Ovary (tissue), 9 donors: ENCODE measurements around the gene PLEKHM3. TPM values are rescaled to one million over a fixed set of nuclear protein-coding genes. Genes with fewer than 3 reads are reported as not detected.
"Not testable (repeated sequence)": the region's sequence is repeated elsewhere in the genome, so short reads cannot be mapped to it uniquely, and the experiment has no call there.

Source experiments
- DNase-seq, 5 donors: peaks; one replicate each; pipeline ENCODE4 v3.0.0-alpha.2; 2019 to 2020
- H3K27ac ChIP-seq, 2 donors: fragments of 200-600 bp; one replicate each; pipeline versions ENCODE4 v1.5.1 to v1.8.0; 2019 to 2022
- H3K27me3 ChIP-seq: fragments of 200-600 bp; one replicate; pipeline ENCODE4 v1.8.0; 2022
- H3K36me3 ChIP-seq: fragments of 200-600 bp; sonication (generic); one replicate; pipeline ENCODE4 v1.5.1; 2019
- H3K4me1 ChIP-seq: one replicate; pipeline ENCODE4 v1.8.1; 2013; ENCODE audit warnings: mild to moderate bottlenecking, moderate library complexity; ENCODE audit not compliant: insufficient read depth
- H3K4me3 ChIP-seq: fragments of 200-600 bp; sonication (generic); one replicate; pipeline ENCODE4 v1.5.1; 2017
- H3K9me3 ChIP-seq, 2 donors: fragments of 200-600 bp in 1 of 2; sonication (generic) in 1 of 2; one replicate each; pipeline versions ENCODE4 v1.5.1 to v1.8.1; 2013 to 2019; ENCODE audit warnings: mild to moderate bottlenecking in 1 of 2, moderate library complexity in 1 of 2
- EP300 ChIP-seq: sonication (generic); formaldehyde crosslinking; IDR thresholded peaks from one replicate; pipeline ENCODE4 v1.6.1; 2017; ENCODE audit warnings: antibody characterized with exemption
- POLR2A ChIP-seq: fragments of 450-650 bp; IDR thresholded peaks from one replicate; pipeline ENCODE4 v1.6.1; 2017; ENCODE audit warnings: antibody characterized with exemption, mild to moderate bottlenecking, moderate library complexity
- WGBS, 3 donors: extraction: QIAGEN DNeasy Blood & Tissue Kit in 1 of 3; methylation state at CpG; one replicate each; pipeline versions ENCODE4 v1.1.5 to v1.1.7; 2013 to 2017; 5-methylcytosine and 5-hydroxymethylcytosine counted together
- intact Hi-C, 4 donors: fragments of 100-400 bp; cut with DNase I; formaldehyde crosslinking; loops; one replicate each; pipeline versions ENCODE4 v1.11.0 to v1.15.1; 2022 to 2023
- polyA plus RNA-seq, 2 donors: library from polyadenylated mRNA; stranded (reverse); fragments of 200-250 nt in 1 of 2; fragments of 350-450 nt in 1 of 2; fragmentation: Illumina TruSeq in 1 of 2; extraction: RNeasy Lipid Tissue Mini Kit (QIAGEN cat#74804) in 1 of 2; gene quantifications; one replicate each; pipeline ENCODE4 v1.2.3, GENCODE V29; 2013 to 2014
- total RNA-seq, 7 donors: library from RNA; depleted of rRNA in 2 of 7; stranded (reverse); fragments of >200 nt in 2 of 7; fragmentation: NEBNext Ultra II Directional in 3 of 7; extraction: Animal tissue kit (Norgen Biotek cat#: 25700) in 3 of 7; gene quantifications; one replicate each; pipeline versions ENCODE4 v1.1.0 to v1.2.4, GENCODE V29; 2016 to 2023
- TF ChIP-seq, protein P1 (sequence below), 3 donors: fragments of 450-650 bp in 2 of 3; fragments of 200-600 bp in 1 of 3; IDR thresholded peaks; one replicate each; pipeline versions ENCODE4 v1.5.1 to v1.8.0; 2016 to 2022; ENCODE audit warnings: antibody characterized with exemption in 3 of 3, mild to moderate bottlenecking in 1 of 3
- donor health status: DM: no; HTN: no; CAD: no; lungs with moderate emphysema.
- donor health status: DM: no; HTN: no; CAD: no.
- donor health status: Bipolar disorder and iron deficiency.
- donor health status: DM: yes; HTN: yes; CAD: no.
- donor health status: DM: no; HTN: no; CAD: no.
- donor health status: DM: yes; HTN: yes; CAD: no.

Gene PLEKHM3
- total and polyA plus RNA-seq, 9 donors, result 6.5 to 26.1 (median 14.3) TPM

DNA sequence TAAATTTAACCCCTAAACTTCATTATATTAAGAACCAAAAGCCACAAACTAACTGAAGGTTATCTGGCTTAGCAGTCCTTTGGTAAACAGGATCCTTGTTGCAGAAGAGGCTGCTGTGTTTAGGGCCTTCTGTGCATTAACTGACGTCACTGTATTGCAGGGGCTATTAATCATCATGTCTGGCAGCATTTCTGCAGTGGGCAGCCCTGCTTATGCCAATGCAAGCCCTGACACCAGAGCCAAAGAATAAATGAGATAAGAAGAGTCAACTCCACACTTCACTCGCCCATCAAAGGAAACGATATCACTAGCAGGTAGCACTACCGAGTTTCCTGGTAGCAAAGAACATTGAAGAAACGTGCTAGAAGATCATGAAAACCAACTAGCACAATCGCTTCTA, 110.6 kb downstream of the PLEKHM3 start:
- WGBS, 3 donors, result 94 to 95% (median 94%) methylated on average over 6 of the region's 6 CpGs
- intact Hi-C loops, result no loop called here
- Histone ChIP-seq H3K36me3 (no peaks in the 10 kb centered on the region), H3K4me1 (no peaks in the 10 kb centered on the region), H3K9me3 (no peaks in the 10 kb centered on the region), H3K4me3 (no peak overlapping the region), H3K27ac (no peak overlapping the region), H3K27me3 (no peaks in the 10 kb centered on the region)
- no peak for DNase-seq
- TF ChIP-seq EP300, result no peak

- Histone ChIP-seq H3K4me1 (no peaks in the 10 kb centered on the region), H3K36me3 (no peaks in the 10 kb centered on the region), H3K4me3 (no peak overlapping the region), H3K9me3 (no peaks in the 10 kb centered on the region), H3K27ac (no peak overlapping the region), H3K27me3 (no peaks in the 10 kb centered on the region)
- no peak for DNase-seq
- TF ChIP-seq POLR2A, result no peak
- no peak for TF ChIP-seq EP300
- TF ChIP-seq, protein P1, sequence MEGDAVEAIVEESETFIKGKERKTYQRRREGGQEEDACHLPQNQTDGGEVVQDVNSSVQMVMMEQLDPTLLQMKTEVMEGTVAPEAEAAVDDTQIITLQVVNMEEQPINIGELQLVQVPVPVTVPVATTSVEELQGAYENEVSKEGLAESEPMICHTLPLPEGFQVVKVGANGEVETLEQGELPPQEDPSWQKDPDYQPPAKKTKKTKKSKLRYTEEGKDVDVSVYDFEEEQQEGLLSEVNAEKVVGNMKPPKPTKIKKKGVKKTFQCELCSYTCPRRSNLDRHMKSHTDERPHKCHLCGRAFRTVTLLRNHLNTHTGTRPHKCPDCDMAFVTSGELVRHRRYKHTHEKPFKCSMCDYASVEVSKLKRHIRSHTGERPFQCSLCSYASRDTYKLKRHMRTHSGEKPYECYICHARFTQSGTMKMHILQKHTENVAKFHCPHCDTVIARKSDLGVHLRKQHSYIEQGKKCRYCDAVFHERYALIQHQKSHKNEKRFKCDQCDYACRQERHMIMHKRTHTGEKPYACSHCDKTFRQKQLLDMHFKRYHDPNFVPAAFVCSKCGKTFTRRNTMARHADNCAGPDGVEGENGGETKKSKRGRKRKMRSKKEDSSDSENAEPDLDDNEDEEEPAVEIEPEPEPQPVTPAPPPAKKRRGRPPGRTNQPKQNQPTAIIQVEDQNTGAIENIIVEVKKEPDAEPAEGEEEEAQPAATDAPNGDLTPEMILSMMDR (IDR thresholded peaks at IDR 0.05), result no peak
- 94 to 98% (median 98%) methylated on average over 14 of the region's 14 CpGs for WGBS, 3 donors
- intact Hi-C loops, result no loop called here
Measured at GRCh38 chr2:207913772-207914358, 111.5 kb downstream of the PLEKHM3 start.

DNA sequence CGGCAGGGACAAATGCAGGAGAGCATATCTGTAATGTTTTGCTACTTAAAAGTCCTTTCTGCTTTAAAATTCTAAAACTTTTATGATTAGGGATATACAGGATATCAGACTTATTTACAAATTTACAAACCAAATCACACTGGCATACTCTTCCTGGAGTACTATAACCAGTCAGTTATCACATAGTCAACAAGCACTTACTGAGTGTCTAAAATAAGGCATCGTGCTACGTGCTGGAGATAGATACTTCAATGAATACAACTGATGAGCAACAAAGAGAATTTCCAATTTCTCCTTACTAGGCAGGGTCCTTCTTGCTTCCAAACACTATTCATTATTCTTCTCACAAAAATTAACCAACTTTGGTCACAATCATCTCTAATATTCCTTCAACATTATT, 113.5 kb downstream of the PLEKHM3 start:
- TF ChIP-seq, protein P1 (IDR thresholded peaks at IDR 0.05), result no peak
- TF ChIP-seq EP300 (no peak), POLR2A (no peak)

GRCh38 chr2:207911215-207911614, 114.1 kb downstream of the PLEKHM3 start:
- Histone ChIP-seq H3K27me3 (no peaks in the 10 kb centered on the region), H3K36me3 (no peaks in the 10 kb centered on the region)

More for the DNA sequence above, 113.5 kb downstream of the PLEKHM3 start:
- Histone ChIP-seq H3K4me1 (no peaks in the 10 kb centered on the region), H3K27ac (no peak overlapping the region), H3K27me3 (no peaks in the 10 kb centered on the region), H3K4me3 (no peak overlapping the region), H3K9me3 (no peaks in the 10 kb centered on the region), H3K36me3 (no peaks in the 10 kb centered on the region)
- no peak for DNase-seq
- WGBS, 3 donors, result 78 to 93% (median 88%) methylated on average over 3 of the region's 3 CpGs
- intact Hi-C loops, result no loop called here

DNA sequence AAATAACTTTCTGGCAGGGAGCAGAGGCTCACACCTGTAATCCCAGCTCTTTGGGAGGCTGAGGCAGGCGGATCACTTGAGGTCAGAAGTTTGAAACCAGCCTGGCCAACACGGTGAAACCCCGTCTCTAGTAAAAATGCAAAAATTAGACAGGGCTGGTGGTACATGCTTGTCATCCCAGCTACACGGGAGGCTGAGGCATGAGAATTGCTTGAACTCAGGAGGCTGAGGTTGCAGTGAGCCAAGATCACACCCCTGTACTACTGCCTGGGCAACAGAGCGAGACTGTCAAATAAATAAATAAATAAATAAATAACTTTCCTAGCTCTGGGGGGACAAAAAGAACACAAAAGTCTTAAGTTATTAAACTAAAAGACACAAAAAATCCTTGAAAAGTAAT, 118.8 kb downstream of the PLEKHM3 start:
- not testable (repeated sequence) for H3K4me3 ChIP-seq, H3K4me1 ChIP-seq, DNase-seq, H3K36me3 ChIP-seq, H3K27ac ChIP-seq, H3K9me3 ChIP-seq, H3K27me3 ChIP-seq
- intact Hi-C loops, result loop anchor here in 1 of 4 donors (10.0 kb wide), 1 partner anchor 1202 kb away; no protein-coding TSS in a partner anchor
- WGBS, 3 donors, result 96 to 97% (median 96%) methylated on average over 5 of the region's 5 CpGs

More at GRCh38 chr2:207911215-207911614, 114.1 kb downstream of the PLEKHM3 start:
- WGBS, 3 donors, result 92 to 99% (median 98%) methylated on average over 1 of the region's 1 CpG
- TF ChIP-seq POLR2A (no peak), EP300 (no peak)
- TF ChIP-seq, protein P1 (IDR thresholded peaks at IDR 0.05), result no peak
- no peak overlapping the region for H3K27ac ChIP-seq
- H3K4me1 ChIP-seq, result no peaks in the 10 kb centered on the region
- no peak for DNase-seq
- H3K4me3 ChIP-seq, result no peak overlapping the region
- no peaks in the 10 kb centered on the region for H3K9me3 ChIP-seq
- intact Hi-C loops, result no loop called here
